HL-60 (cell line): ENCODE measurements around the gene MRM2.

Source experiments
- CTCF ChIP-seq: IDR thresholded peaks from one replicate; pipeline ENCODE4 v1.5.1; 2011; ENCODE audit warnings: low read length, control low read depth, inconsistent platforms; ENCODE audit not compliant: insufficient read depth
- POLR2AphosphoS5 ChIP-seq: IDR thresholded peaks from 2 replicates; pipeline ENCODE4 v1.6.1; 2012; ENCODE audit warnings: low read depth
- SPI1 ChIP-seq: IDR thresholded peaks from 2 replicates; pipeline ENCODE4 v1.6.1; 2012; ENCODE audit warnings: low read depth, mild to moderate bottlenecking, borderline replicate concordance

GRCh38 chr7:2241580-2242540 is at the start of gene MRM2, which contains the start of gene NUDT1:
- TF ChIP-seq CTCF (no peak), POLR2AphosphoS5 (peak; percentile 89), SPI1 (peak; percentile 33; the same call in 1 of the 2 replicates)
